ENCODE measurements around the gene DNM3.
A peak's percentile ranks its signal among the peaks of the same experiment; 100 is the strongest.
"Not testable (repeated sequence)": the region's sequence is repeated elsewhere in the genome, so short reads cannot be mapped to it uniquely, and the experiment has no call there.

DNM3 gene

GRCh38 chr1:172299515-172299914, 458.2 kb downstream of the DNM3 start:
- in situ Hi-C loops (cut with MboI; ENCODE audit: low pct_unique_long_range_greater_than_20kb, low sequenced_read_pairs), result no loop called here

DNA sequence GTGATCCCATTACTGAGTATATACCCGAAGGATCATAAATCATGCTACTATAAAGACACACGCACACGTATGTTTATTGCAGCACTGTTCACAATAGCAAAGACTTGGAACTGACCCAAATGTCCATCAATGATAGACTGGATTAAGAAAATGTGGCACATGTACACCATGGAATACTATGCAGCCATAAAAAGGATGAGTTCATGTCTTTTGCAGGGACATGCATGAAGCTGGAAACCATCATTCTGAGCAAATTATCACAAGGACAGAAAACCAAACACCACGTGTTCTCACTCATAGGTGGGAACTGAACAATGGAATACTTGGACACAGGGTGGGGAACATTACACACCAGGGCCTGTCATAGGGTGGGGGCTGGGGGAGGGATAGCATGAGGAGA, 466.2 kb downstream of the DNM3 start:
- DNase-seq; in situ Hi-C loops (cut with MboI; ENCODE audit: low pct_unique_long_range_greater_than_20kb, low sequenced_read_pairs): not testable (repeated sequence)

More at GRCh38 chr1:172299515-172299914, 458.2 kb downstream of the DNM3 start:
- DNase-seq, result no peak

DNA sequence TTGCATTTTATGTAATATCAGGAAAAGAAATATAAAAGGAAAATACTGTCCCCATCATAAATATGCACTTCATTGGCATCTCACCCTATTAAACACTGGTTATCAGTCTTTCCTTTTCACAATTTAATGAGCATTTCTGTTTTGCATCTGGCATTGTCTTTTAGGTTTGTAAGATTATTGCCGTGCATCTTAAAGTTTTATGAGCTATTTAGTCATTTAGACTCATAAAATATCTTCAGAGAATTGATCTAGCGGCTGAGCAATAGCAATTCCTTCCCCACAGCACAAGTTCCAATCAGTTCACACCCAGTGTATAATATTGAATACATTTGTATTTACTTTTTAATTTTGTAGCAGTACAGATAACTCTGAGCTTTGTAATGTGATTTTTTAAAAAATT, 466.8 kb downstream of the DNM3 start:
- no peak for DNase-seq
- in situ Hi-C loops (cut with MboI; ENCODE audit: low pct_unique_long_range_greater_than_20kb, low sequenced_read_pairs), result no loop called here

- DNase-seq, result no peak
Measured at GRCh38 chr1:172308577-172308976, 467.3 kb downstream of the DNM3 start.

GRCh38 chr1:172320733-172321132, 479.4 kb downstream of the DNM3 start:
- in situ Hi-C loops (cut with MboI; ENCODE audit: low pct_unique_long_range_greater_than_20kb, low sequenced_read_pairs), result no loop called here
- no peak for DNase-seq

More at GRCh38 chr1:172308577-172308976, 467.3 kb downstream of the DNM3 start:
- in situ Hi-C loops (cut with MboI; ENCODE audit: low pct_unique_long_range_greater_than_20kb, low sequenced_read_pairs), result no loop called here

DNA sequence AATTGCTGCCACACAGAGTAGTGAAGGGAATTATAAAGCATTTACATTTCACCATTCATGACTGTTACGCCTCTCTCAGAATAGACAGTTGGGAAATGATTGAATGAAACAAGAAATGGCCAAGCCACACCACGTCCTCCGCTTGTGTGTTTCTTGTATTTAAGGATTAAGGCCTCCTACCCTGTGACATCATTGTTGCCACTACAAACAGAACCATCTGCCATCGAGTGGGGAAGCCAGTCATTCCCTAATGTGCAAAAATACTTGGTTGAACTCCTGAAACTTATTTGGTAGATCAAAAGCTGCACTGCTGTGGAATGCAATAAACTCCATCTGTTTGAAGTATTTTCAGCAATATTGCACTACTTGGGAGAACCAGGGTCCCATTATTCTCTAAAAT, 480.2 kb downstream of the DNM3 start:
- no peak for DNase-seq
- in situ Hi-C loops (cut with MboI; ENCODE audit: low pct_unique_long_range_greater_than_20kb, low sequenced_read_pairs), result no loop called here

GRCh38 chr1:172322219-172323061, 481.1 kb downstream of the DNM3 start:
- in situ Hi-C loops (cut with MboI; ENCODE audit: low pct_unique_long_range_greater_than_20kb, low sequenced_read_pairs), result no loop called here
- no peak for DNase-seq

DNA sequence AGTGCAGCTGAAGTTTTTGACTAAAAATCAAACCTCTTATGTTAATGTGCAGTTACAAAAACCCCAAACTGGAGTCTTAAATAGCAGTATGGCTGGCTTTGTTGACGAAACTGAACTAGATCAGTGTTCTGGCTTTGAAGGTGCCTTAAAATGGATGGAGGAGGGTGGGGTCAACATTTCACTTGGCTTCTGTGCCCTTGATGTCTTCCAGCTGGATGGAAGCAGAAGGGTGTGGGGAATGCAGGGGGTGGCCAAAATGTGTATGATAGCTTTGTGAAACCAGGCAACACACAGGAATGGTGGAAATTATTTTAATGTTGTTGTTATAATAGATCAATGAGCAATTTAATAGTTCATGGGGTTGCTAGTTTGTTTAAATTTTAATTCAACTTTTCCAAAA, 482.4 kb downstream of the DNM3 start:
- in situ Hi-C loops (cut with MboI; ENCODE audit: low pct_unique_long_range_greater_than_20kb, low sequenced_read_pairs), result no loop called here
- DNase-seq, result no peak

DNA sequence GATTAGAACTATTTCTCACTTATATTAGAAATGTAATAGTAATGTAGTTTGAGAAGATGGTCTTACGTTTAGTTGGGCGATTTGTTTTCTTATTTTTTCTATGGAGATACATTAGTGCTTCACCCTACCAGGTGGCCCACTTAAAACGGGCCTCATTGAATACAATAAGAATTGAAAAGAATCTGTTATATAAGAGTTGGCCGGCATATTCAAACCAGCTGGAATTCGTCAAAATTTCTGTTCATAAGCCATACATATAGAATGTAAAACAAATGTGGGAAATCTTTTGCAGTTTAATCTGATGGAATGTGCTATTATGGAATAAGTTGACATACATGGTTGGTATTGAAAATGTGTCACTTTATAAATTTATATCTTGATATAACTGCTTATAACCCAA, 482.8 kb downstream of the DNM3 start:
- no peak for DNase-seq
- in situ Hi-C loops (cut with MboI; ENCODE audit: low pct_unique_long_range_greater_than_20kb, low sequenced_read_pairs), result no loop called here

DNA sequence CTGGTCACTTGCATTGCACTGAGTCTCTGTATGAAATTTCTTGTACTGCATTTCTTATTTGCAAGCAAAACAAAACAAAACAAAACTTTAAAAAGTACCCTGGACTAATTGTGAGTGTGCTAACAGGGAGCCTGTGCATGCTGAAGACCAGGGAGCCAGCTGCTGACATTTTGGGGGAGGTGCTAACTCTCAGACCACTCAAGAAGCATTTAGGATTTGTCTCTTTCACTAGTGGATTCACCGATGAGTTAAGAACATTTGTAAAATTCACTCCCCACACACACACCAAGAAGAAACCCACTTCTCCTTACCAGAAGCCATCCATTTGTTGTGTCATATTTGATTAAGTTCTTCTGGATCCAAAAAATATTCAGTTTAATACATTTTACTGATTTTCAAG, 483.5 kb downstream of the DNM3 start:
- no peak for DNase-seq
- in situ Hi-C loops (cut with MboI; ENCODE audit: low pct_unique_long_range_greater_than_20kb, low sequenced_read_pairs), result no loop called here

DNA sequence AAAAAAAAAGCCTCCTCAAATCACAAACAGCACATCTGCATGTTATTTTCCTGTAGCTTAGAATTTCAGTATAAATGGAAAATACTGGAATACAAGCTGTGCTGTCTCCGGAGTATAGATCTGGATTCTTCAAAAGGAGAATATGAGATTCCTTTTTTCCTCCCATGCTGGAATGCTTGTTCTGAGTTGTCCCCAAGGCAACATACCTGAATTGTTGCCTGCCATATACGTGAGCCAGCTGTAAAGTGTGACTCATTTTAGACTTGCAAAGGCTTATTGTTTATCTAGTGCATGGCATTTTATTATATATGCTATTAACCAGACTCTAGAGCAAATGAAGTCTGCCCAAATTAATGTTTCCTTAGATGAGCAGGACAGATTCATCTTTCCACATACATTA, 484.2 kb downstream of the DNM3 start:
- DNase-seq, result no peak
- in situ Hi-C loops (cut with MboI; ENCODE audit: low pct_unique_long_range_greater_than_20kb, low sequenced_read_pairs), result no loop called here

DNA sequence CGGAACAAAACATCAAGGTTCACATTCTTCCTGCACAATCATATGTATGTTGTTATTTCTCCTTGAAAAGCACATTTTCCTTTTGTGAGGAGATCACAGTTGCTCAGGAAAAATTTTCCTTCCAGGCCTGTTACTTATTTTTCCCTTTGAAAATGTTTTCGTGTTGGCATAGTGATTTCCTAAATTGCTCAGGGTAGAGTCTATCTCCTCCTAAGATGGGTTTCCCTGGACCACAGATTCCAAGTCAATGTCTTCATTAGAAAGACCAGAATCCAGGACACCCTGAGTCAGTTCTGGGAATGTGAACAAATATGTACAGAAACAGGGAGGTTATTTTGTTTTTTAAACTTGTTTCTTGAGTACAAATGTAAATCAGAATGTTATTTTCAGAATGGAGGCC, 484.8 kb downstream of the DNM3 start:
- DNase-seq, result no peak
- in situ Hi-C loops (cut with MboI; ENCODE audit: low pct_unique_long_range_greater_than_20kb, low sequenced_read_pairs), result no loop called here

- in situ Hi-C loops (cut with MboI; ENCODE audit: low pct_unique_long_range_greater_than_20kb, low sequenced_read_pairs), result no loop called here
- DNase-seq, result no peak
Measured at GRCh38 chr1:172328266-172328665, 487.0 kb downstream of the DNM3 start.

DNA sequence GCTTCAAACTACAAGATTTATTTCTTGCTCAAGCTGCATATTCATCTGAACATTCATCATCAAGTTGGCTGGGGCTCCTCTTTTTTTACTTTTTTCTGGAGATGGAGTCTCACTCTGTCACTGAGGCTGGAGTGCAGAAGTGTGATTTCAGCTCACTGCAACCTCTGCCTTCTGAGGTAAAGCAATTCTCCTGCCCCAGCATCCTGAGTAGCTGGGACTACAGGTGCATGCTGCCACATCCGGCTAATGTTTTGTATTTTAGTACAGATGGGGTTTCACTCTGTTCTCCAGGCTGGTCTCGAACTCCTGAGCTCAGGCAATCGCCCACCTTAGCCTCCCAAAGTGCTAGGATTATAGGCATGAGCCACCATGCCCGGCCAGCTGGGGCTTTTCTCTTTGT, 490.9 kb downstream of the DNM3 start:
- in situ Hi-C loops (cut with MboI; ENCODE audit: low pct_unique_long_range_greater_than_20kb, low sequenced_read_pairs), result no loop called here
- no peak for DNase-seq

DNA sequence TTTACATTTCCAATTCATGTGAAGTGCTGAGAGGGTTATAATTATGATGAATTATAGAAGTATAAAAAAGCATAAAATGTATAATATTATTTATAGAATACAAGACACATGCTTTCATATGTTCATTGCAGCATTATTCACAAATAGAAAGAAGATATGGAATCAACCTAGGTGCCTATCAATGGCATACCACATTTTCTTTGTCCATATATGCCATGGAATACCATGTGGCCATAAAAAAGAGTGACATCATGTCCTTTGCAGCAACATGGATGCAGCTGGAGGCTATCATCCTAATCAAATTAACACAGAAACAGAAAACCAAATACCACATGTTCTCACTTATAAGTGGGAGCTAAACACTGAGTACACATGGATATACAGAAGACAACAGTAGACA, 494.1 kb downstream of the DNM3 start:
- DNase-seq, result no peak
- in situ Hi-C loops (cut with MboI; ENCODE audit: low pct_unique_long_range_greater_than_20kb, low sequenced_read_pairs), result no loop called here

DNA sequence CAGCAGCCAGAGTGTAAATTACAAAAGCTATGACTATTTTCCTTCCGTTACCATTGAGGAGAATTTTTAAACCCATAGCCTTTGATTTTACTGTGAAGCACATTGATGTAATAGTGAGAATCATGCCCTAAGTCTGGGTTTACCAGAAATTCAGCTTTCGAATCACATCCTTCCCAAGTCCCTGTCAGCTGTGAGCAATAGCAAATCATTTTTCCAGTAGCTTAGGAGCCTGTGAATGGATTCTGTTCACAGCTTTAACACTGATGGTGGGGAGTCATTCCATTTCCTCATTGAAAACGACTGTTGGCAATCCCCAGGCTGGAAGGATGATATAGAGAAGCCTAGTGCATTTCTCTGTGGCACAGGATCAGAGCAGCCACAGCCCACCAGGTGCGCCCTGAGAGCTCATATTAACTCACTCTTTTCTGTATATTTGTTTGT, 497.0 kb downstream of the DNM3 start:
- DNase-seq, result no peak
- in situ Hi-C loops (cut with MboI; ENCODE audit: low pct_unique_long_range_greater_than_20kb, low sequenced_read_pairs), result no loop called here

DNA sequence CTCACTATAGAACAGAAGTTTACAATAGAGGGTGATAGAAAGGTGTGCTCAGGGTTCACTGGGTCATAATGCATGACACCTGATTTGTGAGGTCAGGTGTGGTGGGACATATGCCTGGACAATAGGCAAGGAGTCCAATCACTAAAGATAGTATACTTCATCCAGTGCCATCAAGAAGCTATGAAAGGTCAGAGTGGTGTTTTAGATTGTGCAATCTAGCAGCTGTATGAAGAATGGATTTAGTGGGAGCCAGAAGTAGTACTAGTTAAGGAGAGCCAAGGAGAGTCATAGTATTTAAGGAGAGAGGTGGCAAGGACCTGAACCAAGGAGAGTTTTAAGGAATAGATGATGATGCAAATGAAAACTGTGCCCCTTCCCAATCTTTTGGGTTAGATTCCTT, 498.5 kb downstream of the DNM3 start:
- in situ Hi-C loops (cut with MboI; ENCODE audit: low pct_unique_long_range_greater_than_20kb, low sequenced_read_pairs), result no loop called here

GRCh38 chr1:172340520-172340919, 499.2 kb downstream of the DNM3 start:
- in situ Hi-C loops (cut with MboI; ENCODE audit: low pct_unique_long_range_greater_than_20kb, low sequenced_read_pairs), result no loop called here
- DNase-seq, result no peak

More for the DNA sequence above, 498.5 kb downstream of the DNM3 start:
- DNase-seq, result no peak

DNA sequence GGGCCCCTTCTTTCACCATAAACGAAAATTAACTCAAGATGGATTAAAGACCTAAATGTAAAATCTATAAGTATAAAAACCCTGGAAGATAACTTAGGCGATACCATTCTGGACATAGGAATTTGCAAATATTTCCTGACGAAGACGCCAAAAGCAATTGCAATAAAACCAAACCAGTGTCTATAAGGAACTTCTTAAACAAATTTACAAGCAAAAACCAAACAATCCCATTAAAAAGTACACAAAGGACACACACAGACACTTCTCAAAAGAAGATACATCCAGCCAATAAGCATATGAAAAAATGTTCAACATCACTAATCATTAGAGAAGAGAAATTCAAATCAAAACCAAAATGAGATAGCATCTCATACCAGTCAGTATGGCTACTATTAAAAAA, 500.4 kb downstream of the DNM3 start:
- in situ Hi-C loops (cut with MboI; ENCODE audit: low pct_unique_long_range_greater_than_20kb, low sequenced_read_pairs), result no loop called here

GRCh38 chr1:172342584-172343239, 501.4 kb downstream of the DNM3 start:
- peak; percentile 45 for DNase-seq
- in situ Hi-C loops (cut with MboI; ENCODE audit: low pct_unique_long_range_greater_than_20kb, low sequenced_read_pairs), result no loop called here

More for the DNA sequence above, 500.4 kb downstream of the DNM3 start:
- DNase-seq, result no peak
